Smooth muscle cell of the brain vasculature (primary cell): ENCODE data around the gene SUPT3H.

Experiments used
- DNase-seq: peaks from one replicate; pipeline ENCODE4 v3.0.0-alpha.2; 2012; ENCODE audit warnings: low read depth, low spot score

Gene SUPT3H

DNA sequence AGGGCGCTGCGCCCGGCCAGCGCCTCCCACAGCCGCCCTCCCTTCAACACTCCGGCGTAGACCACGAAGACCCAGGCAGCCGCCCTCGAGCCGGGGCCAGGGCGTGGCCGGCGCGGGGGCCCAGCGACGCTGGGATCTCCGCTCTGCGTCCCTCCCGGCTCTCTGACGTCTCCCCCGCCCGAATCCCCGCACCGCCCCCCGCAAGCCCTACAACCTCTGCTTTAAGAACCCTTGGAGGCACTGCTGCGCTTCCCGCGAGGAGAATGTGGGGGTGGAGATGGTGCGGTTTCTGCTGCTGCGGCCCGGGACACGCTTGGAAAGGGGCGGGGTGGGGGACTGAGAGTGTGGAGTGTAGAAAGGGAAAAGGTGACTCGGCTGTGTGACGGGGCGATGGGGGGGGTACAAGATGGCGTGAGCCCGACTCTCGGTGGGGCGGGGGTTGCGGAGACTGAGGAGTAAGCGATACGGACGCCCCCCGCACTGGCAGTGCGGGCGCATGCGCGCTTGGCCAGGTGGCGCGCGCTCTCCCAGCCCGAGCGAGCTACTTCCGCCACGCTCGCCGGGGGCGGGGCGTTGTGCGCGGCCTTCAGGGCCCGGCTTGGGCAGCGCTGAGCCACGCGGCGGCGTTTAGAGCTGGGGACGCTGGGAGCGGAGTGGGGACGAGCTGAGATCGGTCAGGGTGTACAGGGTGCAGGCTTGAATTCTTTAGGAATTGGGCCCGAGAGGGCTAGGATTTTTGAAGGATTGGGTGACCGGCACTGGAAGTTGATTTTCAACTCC is at the start of gene SUPT3H:
SUPT3H (minus strand) TSS at position 381 of the 780 bp plus-strand sequence.
- DNase-seq = peak; percentile 87

GRCh38 chr6:45426251-45426650 is 48.5 kb upstream of the SUPT3H start:
- DNase-seq = no peak

DNA sequence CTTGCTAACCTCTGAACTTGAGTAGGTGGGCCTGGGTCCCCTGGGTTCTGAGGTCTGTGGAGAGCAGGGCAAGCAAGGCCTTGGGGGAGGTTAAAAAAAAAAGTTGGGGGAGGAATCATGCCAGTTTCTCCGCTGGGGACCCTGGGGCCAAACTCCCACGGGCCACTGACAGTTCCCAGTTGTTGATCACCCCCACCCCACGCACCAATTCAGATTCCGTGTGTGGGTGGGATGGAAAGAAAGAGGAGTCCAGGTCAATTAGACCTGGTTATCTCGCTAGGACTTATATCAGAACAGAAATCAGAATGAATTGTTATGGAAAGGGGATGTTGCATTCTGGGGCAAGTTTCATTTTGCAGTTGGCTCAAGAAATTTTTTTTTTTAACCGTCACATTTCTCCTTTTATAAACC is 46.7 kb upstream of the SUPT3H start:
- DNase-seq = no peak

DNA sequence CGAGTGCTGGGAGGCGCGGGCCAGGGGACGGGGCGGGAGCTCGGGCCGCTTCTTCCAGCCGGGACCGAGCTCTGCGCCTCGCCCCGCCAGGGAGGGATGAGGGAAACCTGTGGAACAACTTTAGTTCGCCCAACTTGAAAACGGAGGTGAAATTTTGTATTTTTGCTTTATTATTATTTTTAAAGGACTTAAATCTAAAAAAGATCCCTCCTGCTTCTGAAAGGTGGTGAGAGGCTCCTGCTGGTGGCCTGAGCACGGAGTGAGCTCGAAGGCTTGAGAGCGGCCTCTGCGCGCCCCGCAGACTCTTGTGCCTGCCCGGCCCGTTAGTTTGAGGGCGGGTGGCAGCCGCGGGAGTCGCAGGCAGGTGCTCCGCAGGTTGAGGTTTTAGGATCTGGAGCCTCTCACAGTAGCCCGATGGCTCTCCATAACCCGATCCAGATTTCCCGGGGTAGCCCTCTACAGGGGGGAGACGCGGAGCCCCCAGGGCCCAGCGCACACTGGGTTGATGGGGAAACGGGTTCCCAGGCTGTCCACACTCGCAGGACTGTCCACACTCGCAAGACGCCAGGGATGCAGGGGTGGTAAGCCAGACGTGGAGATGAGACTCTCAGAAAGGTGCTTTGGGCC is 46.2 kb upstream of the SUPT3H start:
- no peak for DNase-seq

DNA sequence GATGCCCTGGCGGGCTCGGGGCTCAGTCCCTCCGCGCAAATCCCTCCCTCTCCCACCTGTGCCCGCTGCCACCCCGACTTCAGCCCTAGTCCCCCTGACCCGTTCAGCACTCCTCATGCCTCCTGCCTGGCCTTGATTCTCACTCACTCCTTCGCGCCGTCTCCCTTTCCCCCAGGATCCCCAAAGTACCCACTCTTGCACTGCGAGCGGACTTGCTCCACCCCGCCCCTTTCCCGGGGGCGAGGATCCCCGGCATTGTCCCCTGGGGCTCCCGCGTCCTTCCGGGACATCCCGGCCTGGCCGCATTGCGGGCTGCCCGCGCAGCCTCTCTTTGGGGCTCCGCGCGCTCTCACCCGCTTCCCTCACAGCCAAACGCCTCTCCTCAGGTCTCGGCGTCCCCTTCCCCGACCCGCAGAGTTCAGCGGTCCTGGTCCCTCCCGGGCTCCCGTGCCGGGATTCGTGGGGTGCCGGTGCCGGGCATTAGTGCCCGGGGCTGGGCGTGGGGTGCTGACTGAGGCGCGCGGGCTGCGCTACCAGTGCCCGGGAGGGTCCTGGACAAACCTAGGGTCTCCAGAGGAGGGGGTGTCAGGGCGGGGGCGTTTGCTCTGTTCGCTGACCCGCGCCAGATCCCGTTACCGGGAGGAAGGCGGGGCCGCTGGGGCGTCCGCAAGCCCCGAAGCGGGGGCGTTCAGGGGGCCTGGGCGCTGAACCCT is 45.5 kb upstream of the SUPT3H start:
- no peak for DNase-seq

DNA sequence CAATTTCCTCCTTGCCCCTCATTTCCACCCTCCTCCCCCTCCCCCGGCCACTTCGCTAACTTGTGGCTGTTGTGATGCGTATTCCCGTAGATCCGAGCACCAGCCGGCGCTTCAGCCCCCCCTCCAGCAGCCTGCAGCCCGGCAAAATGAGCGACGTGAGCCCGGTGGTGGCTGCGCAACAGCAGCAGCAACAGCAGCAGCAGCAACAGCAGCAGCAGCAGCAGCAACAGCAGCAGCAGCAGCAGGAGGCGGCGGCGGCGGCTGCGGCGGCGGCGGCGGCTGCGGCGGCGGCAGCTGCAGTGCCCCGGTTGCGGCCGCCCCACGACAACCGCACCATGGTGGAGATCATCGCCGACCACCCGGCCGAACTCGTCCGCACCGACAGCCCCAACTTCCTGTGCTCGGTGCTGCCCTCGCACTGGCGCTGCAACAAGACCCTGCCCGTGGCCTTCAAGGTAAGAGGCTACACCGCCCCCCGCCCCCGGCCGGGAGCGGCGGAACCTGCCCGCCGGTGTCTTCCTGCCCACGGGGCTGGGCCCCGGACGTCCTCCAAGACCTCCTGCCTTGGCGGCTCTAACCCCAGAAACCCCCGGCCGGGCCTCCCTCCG is 44.9 kb upstream of the SUPT3H start:
- DNase-seq = no peak

DNA sequence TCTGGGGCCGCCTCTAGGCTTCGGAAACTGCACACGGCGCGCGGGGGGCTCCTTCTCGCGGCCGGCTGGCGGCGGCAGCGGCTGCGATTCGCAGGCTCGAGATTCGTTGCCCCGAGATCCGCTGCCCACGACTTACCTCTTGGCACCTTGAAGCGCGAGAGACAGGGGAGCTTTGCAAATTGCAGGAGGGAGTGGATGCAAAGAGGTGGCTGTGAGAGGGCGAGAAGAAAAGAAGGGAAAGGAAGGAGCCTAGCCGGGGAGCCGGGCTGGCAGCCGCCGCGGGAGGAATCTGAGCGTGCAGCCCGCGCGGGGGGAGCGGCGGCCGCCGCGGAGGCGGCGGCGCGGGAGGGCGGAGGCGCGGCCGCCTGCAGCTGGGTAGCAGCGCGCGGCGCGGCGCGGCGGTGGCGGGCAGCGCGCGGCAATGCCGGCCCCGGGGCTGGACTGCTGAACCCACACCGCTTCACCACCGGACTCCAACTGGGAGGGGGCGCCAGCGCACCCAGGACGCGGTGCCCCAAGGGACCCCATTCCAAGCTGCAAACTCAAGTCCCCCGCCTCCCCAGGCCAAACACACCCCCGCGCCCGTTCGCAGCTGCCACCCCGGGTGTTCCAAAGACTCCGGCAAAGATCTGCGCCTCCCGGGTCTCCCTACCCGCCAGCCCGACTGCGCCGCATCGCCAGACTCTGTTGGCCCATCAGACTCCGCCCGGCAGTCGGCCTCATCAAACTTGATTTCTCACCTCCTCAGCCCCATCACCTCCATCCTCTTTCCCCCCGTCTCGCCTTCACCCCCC is 44.2 kb upstream of the SUPT3H start:
- DNase-seq = no peak

DNA sequence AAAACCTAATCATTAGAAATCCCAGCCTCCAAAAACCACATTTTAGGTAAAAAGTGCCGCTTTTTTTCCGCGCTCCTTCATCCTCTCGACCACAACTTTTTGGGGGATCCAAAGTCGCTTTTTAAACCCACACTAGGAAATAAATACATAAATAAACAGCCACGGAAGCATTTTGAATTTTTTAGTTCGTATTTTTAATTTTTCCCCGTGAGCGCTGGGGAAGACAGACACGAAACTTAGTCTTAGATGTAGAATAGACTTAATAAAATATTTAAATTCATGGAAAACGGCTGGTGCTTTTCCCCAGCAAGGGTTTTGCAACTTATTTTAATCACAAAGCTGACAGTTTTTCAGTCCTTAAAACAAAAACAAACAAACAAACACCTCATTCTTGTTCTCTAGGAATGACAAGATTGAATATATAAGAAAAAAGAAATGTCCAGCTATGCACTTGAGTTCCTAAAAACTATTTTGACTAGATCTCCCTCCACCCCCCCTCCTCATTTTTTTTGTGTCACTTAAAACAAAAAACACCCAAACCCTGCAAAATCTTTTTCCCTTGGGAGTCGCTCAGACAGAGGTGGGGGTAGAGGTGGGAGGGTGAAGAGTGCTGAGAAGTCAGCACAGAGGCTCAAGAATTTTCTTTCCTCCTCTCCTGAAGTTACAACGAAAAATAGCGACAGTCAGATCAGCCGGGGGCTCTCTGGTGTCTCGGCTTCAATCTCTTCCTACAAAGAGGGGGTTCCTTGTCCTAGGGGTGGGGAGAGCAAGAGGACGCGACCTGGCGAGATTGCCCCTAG is 43.4 kb upstream of the SUPT3H start:
- no peak for DNase-seq

DNA sequence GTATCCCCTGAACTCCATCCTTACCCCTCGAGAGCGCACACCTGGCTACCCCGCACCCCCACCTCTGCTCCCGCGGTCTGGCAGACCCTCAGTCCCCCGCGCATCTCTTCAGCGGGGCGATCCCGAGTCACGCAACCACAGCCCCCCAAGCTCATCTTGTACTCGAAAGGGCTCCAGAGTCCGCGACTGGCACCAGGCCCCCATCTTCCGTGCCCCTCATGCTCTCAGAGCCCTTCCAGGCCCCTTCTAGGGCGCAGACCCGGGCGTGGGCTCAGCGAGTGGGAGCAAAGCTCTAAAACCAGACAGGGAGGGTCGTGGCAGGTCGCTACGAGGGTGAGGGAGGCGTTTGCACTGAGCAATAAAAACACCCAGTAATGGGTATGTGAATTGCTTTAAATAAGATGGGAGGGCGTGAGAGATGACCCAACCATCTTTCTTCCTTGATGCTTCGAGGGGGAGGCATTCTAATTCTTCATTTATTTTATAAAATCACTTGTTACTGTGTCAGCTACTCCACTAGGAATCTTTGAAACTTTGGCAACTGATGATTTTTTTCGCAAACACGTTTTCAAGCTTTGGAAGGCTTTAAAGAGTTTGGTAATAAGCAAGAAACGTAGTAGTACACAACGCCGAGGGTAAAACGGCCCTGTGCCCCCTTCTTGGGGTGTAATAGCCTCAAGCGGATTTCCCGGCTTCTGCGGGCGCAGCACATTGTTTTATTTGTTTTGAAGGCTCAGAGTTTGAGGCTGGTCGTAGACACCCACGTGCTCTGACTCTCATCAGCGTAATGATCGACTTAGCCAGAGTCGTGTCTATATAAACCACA is 42.6 kb upstream of the SUPT3H start:
- no peak for DNase-seq

- DNase-seq = no peak
Measured at GRCh38 chr6:45419571-45420082, 41.9 kb upstream of the SUPT3H start.

- DNase-seq = no peak
Measured at GRCh38 chr6:45417436-45417835, 39.7 kb upstream of the SUPT3H start.

GRCh38 chr6:45416700-45417099 is 39.0 kb upstream of the SUPT3H start:
- no peak for DNase-seq

- DNase-seq = no peak
Measured at GRCh38 chr6:45415788-45416518, 38.2 kb upstream of the SUPT3H start.

DNA sequence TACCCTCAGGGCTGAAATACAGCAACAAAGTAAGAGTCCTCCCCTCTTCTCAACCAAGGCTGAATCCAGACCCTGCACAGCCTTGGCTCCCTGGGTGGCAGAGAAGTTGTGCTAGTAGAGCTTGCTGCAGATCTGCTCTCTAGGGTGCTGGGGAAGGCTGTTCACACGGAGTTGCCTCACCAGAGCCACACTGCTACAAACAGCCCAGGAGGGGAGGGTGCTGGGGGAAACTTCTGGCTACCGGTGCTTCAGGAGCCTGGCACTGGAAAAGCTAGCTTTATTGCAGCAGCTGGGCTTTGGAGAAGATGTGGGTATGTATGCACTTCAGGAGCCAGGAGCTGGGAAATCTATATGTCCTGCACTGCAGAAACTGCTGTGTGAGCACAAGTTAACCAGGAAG is 37.6 kb upstream of the SUPT3H start:
- no peak for DNase-seq

GRCh38 chr6:45411959-45412358 is 34.2 kb upstream of the SUPT3H start:
- DNase-seq = no peak

GRCh38 chr6:45400021-45400420 is 22.3 kb upstream of the SUPT3H start:
- DNase-seq = no peak

DNA sequence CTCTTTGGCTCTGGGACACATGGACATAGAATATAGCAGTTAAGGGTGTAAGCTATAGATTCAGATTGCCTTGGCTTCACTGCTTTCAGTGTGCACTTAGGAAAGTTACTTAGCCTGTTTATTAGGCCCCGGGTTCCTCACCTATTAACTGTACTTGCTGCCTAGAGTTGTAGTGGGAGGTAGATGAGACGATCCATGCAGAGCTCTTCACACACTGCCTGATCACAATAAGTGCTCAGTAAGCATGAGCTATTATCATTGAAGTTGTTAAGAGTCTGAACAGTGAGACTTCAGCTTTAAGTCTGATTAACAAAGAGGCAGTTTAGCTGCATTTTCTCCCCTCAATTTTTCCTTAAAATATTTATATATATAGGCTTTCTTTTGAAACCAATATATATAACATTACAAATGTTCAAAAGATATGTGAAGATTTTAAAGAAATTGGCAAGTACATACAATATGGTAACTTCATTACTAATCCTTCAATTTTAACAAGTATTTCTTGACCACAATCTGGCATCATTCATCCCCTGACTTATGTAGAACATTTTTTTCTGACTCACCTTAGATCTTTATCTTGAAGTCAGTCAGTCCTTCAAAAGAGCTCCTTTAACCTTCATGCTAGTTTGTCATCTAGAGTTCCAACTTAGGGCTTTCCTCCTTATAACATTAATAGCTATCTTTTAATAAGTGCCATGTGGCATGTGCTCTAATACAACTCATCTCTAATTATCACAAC is 20.5 kb upstream of the SUPT3H start:
- no peak for DNase-seq

GRCh38 chr6:45394586-45395095 is 16.9 kb upstream of the SUPT3H start:
- no peak for DNase-seq
